ENCODE data around the gene PLXNA4. TPM values are rescaled to one million over a fixed set of nuclear protein-coding genes. Genes with fewer than 3 reads are reported as not detected.

PLXNA4 gene
- total RNA-seq, 1 experiment from 2014 or later: 0.81 TPM

GRCh38 chr7:132154695-132155471, 421.4 kb downstream of the PLXNA4 start:
- Mint-ChIP-seq H3K4me1 (peaks cover 21% of the 10 kb centered on the region), H3K27ac (no peak overlapping the region), H3K27me3 (ENCODE audit: low read depth) (peaks cover 2% of the 10 kb centered on the region), H3K4me3 (no peak overlapping the region), H3K9me3 (no peaks in the 10 kb centered on the region), H3K36me3 (no peaks in the 10 kb centered on the region)
- POLR2A ChIA-PET: no interaction called here
- ATAC-seq (peak; percentile 67), DNase-seq (ENCODE audit: low spot score) (no peak)
- CTCF ChIA-PET: interaction anchor here (0.8 to 2.3 kb wide), 9 partner anchors 12 to 463 kb away, joined by 3 to 7 read pairs (median 3); no protein-coding TSS in a partner anchor
- no peak for TF ChIP-seq GRHL2 (CRISPR knock-in tag; IDR thresholded peaks at IDR 0.05; ENCODE audit: insufficient replicate concordance, severe bottlenecking)

- peaks cover 5% of the 10 kb centered on the region for H3K27me3 Mint-ChIP-seq (ENCODE audit: low read depth)
- H3K36me3 Mint-ChIP-seq: no peaks in the 10 kb centered on the region
These were observed 422.0 kb downstream of the PLXNA4 start for GRCh38 chr7:132154248-132154647.

GRCh38 chr7:132152131-132152889, 424.0 kb downstream of the PLXNA4 start:
- ChIA-PET CTCF (interaction anchor here (1.0 kb wide), 1 partner anchor 463 kb away, joined by 3 read pairs; no protein-coding TSS in a partner anchor), POLR2A (no interaction called here)
- peaks cover 5% of the 10 kb centered on the region for H3K27me3 Mint-ChIP-seq (ENCODE audit: low read depth)
- H3K4me1 Mint-ChIP-seq: peaks cover 21% of the 10 kb centered on the region
- H3K27ac Mint-ChIP-seq: no peak overlapping the region
- ATAC-seq (no peak), DNase-seq (ENCODE audit: low spot score) (no peak)
- no peak overlapping the region for H3K4me3 Mint-ChIP-seq
- no peak for TF ChIP-seq AR (CRISPR knock-in tag; IDR thresholded peaks at IDR 0.05)
- no peak for TF ChIP-seq SMAD3 (CRISPR knock-in tag; IDR thresholded peaks at IDR 0.05; ENCODE audit: borderline replicate concordance)
- TF ChIP-seq IRF2 (CRISPR knock-in tag; IDR thresholded peaks at IDR 0.05; ENCODE audit: borderline replicate concordance, low read depth): no peak
- no peak for TF ChIP-seq NR1H2 (CRISPR knock-in tag; IDR thresholded peaks at IDR 0.05)
- H3K9me3 Mint-ChIP-seq: no peaks in the 10 kb centered on the region
- H3K36me3 Mint-ChIP-seq: no peaks in the 10 kb centered on the region

More at GRCh38 chr7:132154248-132154647, 422.0 kb downstream of the PLXNA4 start:
- ChIA-PET CTCF (interaction anchor here (0.8 to 2.3 kb wide), 7 partner anchors 12 to 426 kb away, joined by 3 to 7 read pairs (median 3); no protein-coding TSS in a partner anchor), POLR2A (interaction anchor here (0.7 kb wide), 1 partner anchor 198 kb away, joined by 4 read pairs; no protein-coding TSS in a partner anchor)
- Mint-ChIP-seq H3K4me3 (no peak overlapping the region), H3K27ac (no peak overlapping the region), H3K4me1 (peaks cover 21% of the 10 kb centered on the region), H3K9me3 (no peaks in the 10 kb centered on the region)
- no peak for TF ChIP-seq ETV6 (CRISPR knock-in tag; IDR thresholded peaks at IDR 0.05)
- DNase-seq (ENCODE audit: low spot score) (no peak), ATAC-seq (no peak)

GRCh38 chr7:132150711-132151110, 425.6 kb downstream of the PLXNA4 start:
- no peak for TF ChIP-seq ZNF232 (CRISPR knock-in tag; IDR thresholded peaks at IDR 0.05)
- TF ChIP-seq SMAD4 (CRISPR knock-in tag; IDR thresholded peaks at IDR 0.05): no peak
- no peak for TF ChIP-seq NR1H2 (CRISPR knock-in tag; IDR thresholded peaks at IDR 0.05)
- no peak for TF ChIP-seq ZBTB21 (CRISPR knock-in tag; IDR thresholded peaks at IDR 0.05; ENCODE audit: borderline replicate concordance)
- no peak for TF ChIP-seq ARID4B (CRISPR knock-in tag; IDR thresholded peaks at IDR 0.05; ENCODE audit: borderline replicate concordance)
- TF ChIP-seq MLX (CRISPR knock-in tag; IDR thresholded peaks at IDR 0.05): no peak
- no peak for TF ChIP-seq PREB (CRISPR knock-in tag; IDR thresholded peaks at IDR 0.05; ENCODE audit: borderline replicate concordance)
- no peak for TF ChIP-seq IRF1 (CRISPR knock-in tag; IDR thresholded peaks at IDR 0.05)
- no peak for TF ChIP-seq ZNF138 (CRISPR knock-in tag; conservative IDR thresholded peaks at IDR 0.05)
- CTCF ChIA-PET: no interaction called here
- H3K27me3 Mint-ChIP-seq (ENCODE audit: low read depth): peaks cover 5% of the 10 kb centered on the region
- H3K9me3 Mint-ChIP-seq: no peaks in the 10 kb centered on the region
- no peak overlapping the region for H3K27ac Mint-ChIP-seq
- ATAC-seq (no peak), DNase-seq (ENCODE audit: low spot score) (no peak)
- H3K4me3 Mint-ChIP-seq: no peak overlapping the region
- POLR2A ChIA-PET: interaction anchor here (0.6 kb wide), 1 partner anchor 277 kb away, joined by 4 read pairs; no protein-coding TSS in a partner anchor
- H3K36me3 Mint-ChIP-seq: no peaks in the 10 kb centered on the region
- peaks cover 17% of the 10 kb centered on the region for H3K4me1 Mint-ChIP-seq

Data from WTC11 (cell line).